NCI-H1417 (cell line): ENCODE measurements around the gene LENEP.

Source experiments
- DNase-seq, 3 experiments: peaks; one replicate each; lab custom pipeline; 2025; lab: John Stamatoyannopoulos, UW

LENEP gene

GRCh38 chr1:154960446-154961136 is 32.8 kb upstream of the LENEP start:
- no peak for DNase-seq

- peak; percentile 86 to 91 (median 90) for DNase-seq
Observed at GRCh38 chr1:154961207-154962155, 31.9 kb upstream of the LENEP start, which contains the start of gene PYGO2. PYGO2 (minus strand) TSS chr1:154961782; CDS start chr1:154961576, 206 bp downstream.

GRCh38 chr1:154962156-154962749 is 31.1 kb upstream of the LENEP start:
- DNase-seq, result peak in 2 of 3 experiments; percentile 74 to 76

GRCh38 chr1:154962795-154963330 is 30.5 kb upstream of the LENEP start:
- no peak for DNase-seq

GRCh38 chr1:154963643-154964042 is 29.7 kb upstream of the LENEP start:
- DNase-seq, result no peak

GRCh38 chr1:154964359-154964758 is 29.0 kb upstream of the LENEP start:
- no peak for DNase-seq

GRCh38 chr1:154966111-154966510 is 27.3 kb upstream of the LENEP start:
- no peak for DNase-seq

- DNase-seq, result no peak
Observed at GRCh38 chr1:154967331-154967950, 25.9 kb upstream of the LENEP start.

- no peak for DNase-seq
Observed at GRCh38 chr1:154968731-154969130, 24.7 kb upstream of the LENEP start.

- no peak for DNase-seq
Observed at GRCh38 chr1:154969246-154969645, 24.1 kb upstream of the LENEP start.

GRCh38 chr1:154969860-154970452 is 23.4 kb upstream of the LENEP start:
- no peak for DNase-seq

GRCh38 chr1:154970631-154971340 is 22.6 kb upstream of the LENEP start, which contains the start of gene SHC1:
SHC1 (minus strand) TSS chr1:154970747; CDS start chr1:154970526, 221 bp downstream.
- no peak for DNase-seq

GRCh38 chr1:154971341-154971998 is 21.9 kb upstream of the LENEP start:
- DNase-seq, result no peak

GRCh38 chr1:154972213-154972516 is 21.2 kb upstream of the LENEP start:
- no peak for DNase-seq

- no peak for DNase-seq
Observed at GRCh38 chr1:154972517-154973343, 20.7 kb upstream of the LENEP start.

GRCh38 chr1:154973344-154974101 is 19.9 kb upstream of the LENEP start:
- DNase-seq, result peak; percentile 88 to 96 (median 95)

- DNase-seq, result peak; percentile 99 to 100 (median 100)
Observed at GRCh38 chr1:154974102-154974807, 19.1 kb upstream of the LENEP start, which contains the start of gene CKS1B. CKS1B (plus strand) TSS chr1:154974681; CDS start chr1:154974746, 65 bp downstream.
